IgD-negative memory B cell (primary cell): ENCODE measurements around the gene SLC4A1. TPM values are rescaled to one million over a fixed set of nuclear protein-coding genes. Genes with fewer than 3 reads are reported as not detected.

ENCODE experiments used
- H3K27ac Mint-ChIP-seq, 3 donors: one replicate each; pipeline ENCODE4 v1.8.0; 2020 to 2022; ENCODE audit warnings: mild to moderate bottlenecking in 3 of 3, mixed read lengths in 3 of 3, moderate library complexity in 1 of 3
- H3K27me3 Mint-ChIP-seq: one replicate; pipeline ENCODE4 v1.8.0; 2021; ENCODE audit warnings: mixed read lengths
- H3K36me3 Mint-ChIP-seq: one replicate; pipeline ENCODE4 v1.8.0; 2020; ENCODE audit warnings: mild to moderate bottlenecking, mixed read lengths
- H3K4me1 Mint-ChIP-seq, 3 donors: one replicate each; pipeline ENCODE4 v1.8.0; 2020 to 2022; ENCODE audit warnings: mixed read lengths in 3 of 3, mild to moderate bottlenecking in 1 of 3
- H3K4me3 Mint-ChIP-seq, 4 donors: one replicate each; pipeline ENCODE4 v1.8.0; 2020 to 2022; ENCODE audit warnings: mild to moderate bottlenecking in 4 of 4, mixed read lengths in 4 of 4, moderate library complexity in 3 of 4
- H3K9me3 Mint-ChIP-seq, 3 donors: one replicate each; pipeline ENCODE4 v1.8.0; 2020 to 2021; ENCODE audit warnings: mixed read lengths in 3 of 3, mild to moderate bottlenecking in 1 of 3
- polyA plus RNA-seq: library from polyadenylated mRNA; unstranded; fragments of 300-500 nt; fragmentation: Illumina TruSeq; gene quantifications from one replicate; pipeline ENCODE4 v1.2.3, GENCODE V29; 2021

The SLC4A1 gene
- polyA plus RNA-seq, 1 donor from 2014 or later: not detected

GRCh38 chr17:44273607-44274006 lies 5.7 kb upstream of the SLC4A1 start:
- no peaks in the 10 kb centered on the region for H3K36me3 Mint-ChIP-seq
- H3K4me3 Mint-ChIP-seq: no peak overlapping the region
- no peaks in the 10 kb centered on the region for H3K4me1 Mint-ChIP-seq
- peaks cover 2% of the 10 kb centered on the region for H3K27me3 Mint-ChIP-seq
- no peaks in the 10 kb centered on the region for H3K9me3 Mint-ChIP-seq
- H3K27ac Mint-ChIP-seq: no peak overlapping the region

DNA sequence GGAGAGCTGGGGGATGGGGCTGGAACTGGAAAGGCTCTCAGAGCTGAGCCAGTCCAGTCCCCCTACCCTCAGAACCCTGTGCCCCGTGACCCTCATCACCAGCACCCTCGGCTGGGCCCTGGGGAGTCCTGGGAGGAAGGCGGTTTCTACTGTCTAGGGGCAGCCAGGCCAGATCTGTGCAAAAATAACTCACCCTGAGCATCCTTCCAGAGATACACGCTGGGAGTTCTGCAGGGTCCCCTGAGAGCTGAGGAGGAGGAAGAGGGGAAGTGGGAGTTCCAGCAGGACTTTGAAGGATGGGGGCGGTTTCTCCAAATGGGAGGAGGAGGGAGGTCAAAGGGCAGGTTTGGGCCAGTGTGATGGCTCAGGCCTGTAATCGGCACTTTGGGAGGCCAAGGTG lies 5.0 kb upstream of the SLC4A1 start:
- no peak overlapping the region for H3K27ac Mint-ChIP-seq
- H3K4me1 Mint-ChIP-seq: no peaks in the 10 kb centered on the region
- H3K4me3 Mint-ChIP-seq: no peak overlapping the region
- H3K9me3 Mint-ChIP-seq: no peaks in the 10 kb centered on the region
- peaks cover 2% of the 10 kb centered on the region for H3K27me3 Mint-ChIP-seq
- H3K36me3 Mint-ChIP-seq: no peaks in the 10 kb centered on the region

- Mint-ChIP-seq H3K36me3 (no peaks in the 10 kb centered on the region), H3K27ac (no peak overlapping the region), H3K4me3 (no peak overlapping the region), H3K9me3 (no peaks in the 10 kb centered on the region), H3K4me1 (no peaks in the 10 kb centered on the region), H3K27me3 (no peaks in the 10 kb centered on the region)
Observed at GRCh38 chr17:44272321-44272951, 4.5 kb upstream of the SLC4A1 start.

GRCh38 chr17:44269535-44270240 lies 1.8 kb upstream of the SLC4A1 start:
- no peaks in the 10 kb centered on the region for H3K36me3 Mint-ChIP-seq
- no peak overlapping the region for H3K4me3 Mint-ChIP-seq
- H3K4me1 Mint-ChIP-seq: no peaks in the 10 kb centered on the region
- no peaks in the 10 kb centered on the region for H3K9me3 Mint-ChIP-seq
- peak overlapping the region in 1 of 3 donors; percentile 10 for H3K27ac Mint-ChIP-seq
- no peaks in the 10 kb centered on the region for H3K27me3 Mint-ChIP-seq

DNA sequence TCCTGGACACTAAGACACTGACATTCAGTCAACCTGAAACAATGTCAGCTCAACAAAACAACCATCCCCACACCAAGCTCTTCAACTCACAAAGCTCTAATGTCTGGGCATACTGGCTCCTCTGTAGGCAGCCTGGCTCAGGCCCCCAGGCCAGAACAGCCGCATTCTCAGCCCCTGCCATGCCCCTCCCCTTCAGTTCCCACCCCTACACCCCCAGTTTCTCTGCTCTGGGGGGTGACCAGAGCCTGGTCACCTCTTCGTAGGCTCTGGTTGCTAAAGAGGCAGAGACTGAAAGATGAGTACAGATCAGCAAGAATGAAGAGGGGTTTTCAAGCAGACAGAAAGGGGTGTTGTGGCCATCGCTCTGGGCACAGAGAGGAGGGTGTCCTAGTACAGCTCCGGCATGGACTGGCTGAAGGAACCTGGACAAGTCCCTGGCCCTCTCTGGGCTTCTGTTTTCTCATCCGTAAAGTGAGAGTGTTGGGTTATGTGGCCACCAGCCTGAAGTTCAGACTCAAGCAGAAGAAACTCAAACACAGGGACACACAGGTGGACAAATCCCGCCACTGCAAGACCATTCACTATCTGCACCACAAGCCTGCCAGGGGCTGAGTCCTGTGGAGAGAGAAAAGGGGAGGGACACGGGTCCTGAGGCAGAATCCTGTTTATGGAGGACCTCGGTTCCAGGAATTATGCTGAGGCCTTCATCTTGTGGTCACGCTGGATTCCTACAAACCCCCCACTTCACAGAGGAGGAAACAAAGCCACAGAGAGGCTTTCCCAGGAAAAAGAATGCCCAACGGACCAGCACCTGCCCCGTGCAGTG lies 987 bp upstream of the SLC4A1 start:
- H3K9me3 Mint-ChIP-seq: no peaks in the 10 kb centered on the region
- H3K27ac Mint-ChIP-seq: no peak overlapping the region
- H3K36me3 Mint-ChIP-seq: no peaks in the 10 kb centered on the region
- H3K27me3 Mint-ChIP-seq: no peaks in the 10 kb centered on the region
- H3K4me3 Mint-ChIP-seq: peak overlapping the region in 1 of 4 donors; percentile 30
- no peaks in the 10 kb centered on the region for H3K4me1 Mint-ChIP-seq

DNA sequence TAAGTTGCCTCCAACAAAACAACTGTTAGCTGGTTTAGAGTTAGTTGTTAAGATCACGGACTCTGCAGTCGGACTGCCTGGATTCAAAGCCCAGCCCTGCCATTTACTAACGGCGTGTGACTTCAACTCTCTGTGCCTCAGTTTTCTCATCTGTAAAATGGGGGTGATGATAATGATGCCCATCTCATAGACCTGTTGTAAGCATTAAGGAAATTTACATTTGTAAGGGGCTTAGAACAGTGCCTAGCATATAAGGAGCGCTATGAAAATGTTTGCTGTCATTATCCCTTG lies 825 bp downstream of the SLC4A1 start:
- Mint-ChIP-seq H3K9me3 (no peaks in the 10 kb centered on the region), H3K4me1 (no peaks in the 10 kb centered on the region), H3K27ac (no peak overlapping the region), H3K27me3 (no peaks in the 10 kb centered on the region), H3K36me3 (no peaks in the 10 kb centered on the region), H3K4me3 (no peak overlapping the region)

DNA sequence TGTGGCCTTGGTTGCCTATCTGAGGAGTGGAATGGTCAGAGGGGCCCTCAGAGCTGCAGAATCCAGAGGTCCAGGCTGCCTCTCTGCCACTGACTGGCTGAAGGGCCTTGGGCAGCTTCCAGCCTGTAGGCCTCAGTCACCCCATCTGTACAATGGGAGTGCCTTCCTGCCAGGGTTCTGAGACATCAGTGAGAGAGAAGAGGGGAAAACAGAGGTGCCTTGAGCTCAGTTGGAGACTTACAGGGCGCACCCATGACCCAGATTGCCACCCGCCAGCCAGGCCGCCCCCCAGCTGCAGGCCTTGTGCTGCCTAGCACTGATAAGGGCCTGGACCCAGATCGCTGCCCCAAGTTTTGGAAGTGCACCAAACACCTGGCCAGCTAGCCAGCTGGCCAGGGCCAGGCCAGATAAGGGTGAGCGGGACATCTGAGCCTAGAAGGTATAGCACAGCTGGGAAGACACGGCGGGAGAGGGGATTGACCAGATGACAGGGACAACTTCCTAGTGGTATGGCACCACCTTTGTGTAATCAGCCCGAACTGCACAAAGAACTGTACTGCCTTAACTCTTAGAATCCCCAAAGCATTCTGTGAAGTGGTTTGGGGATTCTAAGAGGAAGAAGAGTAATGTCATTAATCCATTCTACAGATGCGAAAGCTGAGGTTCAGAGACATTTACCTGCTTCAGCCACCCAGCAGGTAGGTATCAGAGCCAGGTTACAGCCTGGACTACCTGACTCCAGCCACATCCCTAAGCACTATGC lies 1.4 kb downstream of the SLC4A1 start:
- Mint-ChIP-seq H3K4me3 (no peak overlapping the region), H3K9me3 (no peaks in the 10 kb centered on the region), H3K4me1 (no peaks in the 10 kb centered on the region), H3K27ac (no peak overlapping the region), H3K27me3 (no peaks in the 10 kb centered on the region), H3K36me3 (no peaks in the 10 kb centered on the region)

DNA sequence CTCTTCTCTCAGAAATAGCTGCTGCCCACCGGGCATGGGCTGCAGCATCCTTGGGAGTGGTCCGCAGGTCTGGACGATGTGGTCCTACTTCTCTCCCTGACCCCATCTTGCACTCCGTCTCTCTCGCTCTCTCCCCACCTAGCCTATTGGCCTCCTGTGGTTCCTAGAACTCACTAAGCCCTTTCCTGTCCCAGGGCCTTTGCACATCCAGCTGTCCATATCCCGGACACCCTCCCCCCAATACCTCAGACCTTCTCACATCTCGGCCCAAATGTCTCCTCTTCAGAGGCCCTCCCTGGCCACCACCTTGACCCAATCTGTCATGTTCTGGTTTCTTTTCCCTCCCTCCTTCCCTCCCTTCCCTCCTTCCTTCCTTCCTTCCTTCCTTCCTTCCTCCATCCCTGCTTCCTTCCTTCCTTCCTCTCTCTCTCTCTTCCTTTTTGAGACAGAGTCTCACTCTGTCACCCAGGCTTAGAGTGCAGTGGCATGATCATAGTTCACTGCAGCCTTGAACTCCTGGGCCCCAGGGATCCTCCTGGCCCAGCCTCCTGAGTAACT lies 4.5 kb downstream of the SLC4A1 start:
- no peak overlapping the region for H3K4me3 Mint-ChIP-seq
- no peak overlapping the region for H3K27ac Mint-ChIP-seq
- peaks cover 0 to 3% (median 0%) of the 10 kb centered on the region in 3 donors for H3K4me1 Mint-ChIP-seq
- no peaks in the 10 kb centered on the region for H3K9me3 Mint-ChIP-seq
- H3K36me3 Mint-ChIP-seq: no peaks in the 10 kb centered on the region
- H3K27me3 Mint-ChIP-seq: no peaks in the 10 kb centered on the region

- Mint-ChIP-seq H3K9me3 (no peaks in the 10 kb centered on the region), H3K4me1 (peaks cover 0 to 3% (median 0%) of the 10 kb centered on the region in 3 donors), H3K27me3 (no peaks in the 10 kb centered on the region), H3K4me3 (no peak overlapping the region), H3K36me3 (no peaks in the 10 kb centered on the region), H3K27ac (no peak overlapping the region)
Observed at GRCh38 chr17:44262654-44263225, 5.2 kb downstream of the SLC4A1 start.

DNA sequence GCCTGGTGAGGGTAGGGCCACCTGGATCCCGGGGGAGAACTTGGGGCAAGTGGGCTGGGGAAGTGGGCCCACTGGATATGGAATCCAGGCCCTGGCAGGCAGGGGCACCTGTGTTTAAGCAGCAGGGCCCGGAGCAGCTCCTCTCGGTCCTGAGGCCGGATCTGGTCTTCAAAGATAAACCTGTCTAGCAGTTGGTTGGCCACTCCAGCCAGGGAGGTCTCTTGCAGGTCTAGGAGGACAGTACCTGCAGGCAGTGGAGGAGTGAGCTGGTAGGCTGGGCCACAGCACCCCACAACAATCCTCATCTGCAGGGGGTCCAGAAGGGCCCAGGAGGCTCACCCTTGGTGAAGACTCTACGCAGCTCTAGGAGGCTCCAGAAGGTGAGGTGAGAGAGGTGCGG lies 7.6 kb downstream of the SLC4A1 start:
- Mint-ChIP-seq H3K36me3 (no peaks in the 10 kb centered on the region), H3K27ac (peak overlapping the region in 1 of 3 donors; percentile 16), H3K9me3 (peaks cover 0 to 2% (median 0%) of the 10 kb centered on the region in 3 donors), H3K4me1 (peaks cover 0 to 3% (median 0%) of the 10 kb centered on the region in 3 donors), H3K27me3 (no peaks in the 10 kb centered on the region), H3K4me3 (no peak overlapping the region)

GRCh38 chr17:44258811-44259351 lies 9.1 kb downstream of the SLC4A1 start:
- H3K27me3 Mint-ChIP-seq: peaks cover 3% of the 10 kb centered on the region
- no peak overlapping the region for H3K27ac Mint-ChIP-seq
- no peak overlapping the region for H3K4me3 Mint-ChIP-seq
- peaks cover 0 to 3% (median 0%) of the 10 kb centered on the region in 3 donors for H3K4me1 Mint-ChIP-seq
- peaks cover 2% of the 10 kb centered on the region for H3K36me3 Mint-ChIP-seq
- peaks cover 0 to 2% (median 0%) of the 10 kb centered on the region in 3 donors for H3K9me3 Mint-ChIP-seq

DNA sequence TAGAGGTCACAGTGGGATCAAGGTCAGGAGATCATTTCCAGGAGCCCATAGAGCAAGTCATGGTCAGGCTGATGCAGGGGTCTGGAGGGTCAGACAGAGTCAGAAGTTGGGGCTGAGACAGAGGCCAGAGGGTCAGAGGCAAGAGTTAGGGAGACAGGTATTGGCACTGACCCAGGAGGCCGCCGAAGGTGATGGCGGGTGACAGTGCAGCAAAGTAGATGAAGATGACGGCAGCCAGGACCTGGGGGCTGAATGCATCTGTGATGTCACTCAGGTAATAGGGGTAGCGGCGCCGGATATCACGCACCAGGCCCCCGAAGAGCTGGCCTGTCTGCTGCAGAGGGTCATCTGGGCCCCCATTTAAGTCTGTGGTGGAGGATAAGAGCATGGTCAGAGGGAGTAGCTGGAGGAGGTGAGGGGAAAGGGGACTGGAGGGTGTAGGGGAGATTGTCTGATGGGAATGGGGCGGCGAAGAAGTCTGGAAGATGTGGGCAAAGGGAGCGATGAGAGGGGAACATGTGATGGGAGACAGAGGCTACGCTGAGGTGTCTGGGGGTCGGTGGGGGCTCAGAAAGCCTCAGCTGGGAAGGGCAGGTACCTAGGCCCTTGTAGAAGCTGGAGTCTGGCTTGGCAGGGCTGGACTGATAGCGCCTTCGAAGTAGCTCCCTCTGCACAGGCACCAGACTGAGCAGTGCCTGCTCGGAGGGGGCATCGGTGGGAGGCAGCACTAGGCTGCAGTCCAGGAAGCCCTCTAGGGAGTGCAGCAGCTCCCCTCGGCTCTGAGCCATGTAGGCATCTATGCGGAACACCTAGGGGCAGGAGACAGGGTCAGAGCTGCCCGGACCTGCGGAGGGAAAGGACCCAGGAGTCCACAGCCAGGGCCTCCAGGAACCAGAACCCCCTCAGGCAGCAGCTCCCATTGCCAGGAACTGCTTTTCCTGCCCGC lies 9.8 kb downstream of the SLC4A1 start:
- H3K4me1 Mint-ChIP-seq: peaks cover 0 to 3% (median 0%) of the 10 kb centered on the region in 3 donors

GRCh38 chr17:44256671-44257070 lies 11.3 kb downstream of the SLC4A1 start:
- no peak overlapping the region for H3K4me3 Mint-ChIP-seq
- H3K36me3 Mint-ChIP-seq: peaks cover 2% of the 10 kb centered on the region
- no peak overlapping the region for H3K27ac Mint-ChIP-seq
- peaks cover 3% of the 10 kb centered on the region for H3K27me3 Mint-ChIP-seq
- H3K9me3 Mint-ChIP-seq: peaks cover 0 to 2% (median 0%) of the 10 kb centered on the region in 3 donors
- H3K4me1 Mint-ChIP-seq: peaks cover 0 to 3% (median 2%) of the 10 kb centered on the region in 3 donors

More for the DNA sequence above, 9.8 kb downstream of the SLC4A1 start:
- Mint-ChIP-seq H3K9me3 (peaks cover 0 to 2% (median 0%) of the 10 kb centered on the region in 3 donors), H3K27me3 (peaks cover 3% of the 10 kb centered on the region), H3K36me3 (peaks cover 2% of the 10 kb centered on the region), H3K27ac (no peak overlapping the region), H3K4me3 (no peak overlapping the region)
